ENCODE data around the gene USHBP1. TPM values are rescaled to one million over a fixed set of nuclear protein-coding genes. Genes with fewer than 3 reads are reported as not detected.

Gene USHBP1
- polyA plus RNA-seq, 1 experiment: not detected

- CTCF ChIA-PET: no interaction called here
- POLR2A ChIA-PET: interaction anchor here (0.6 to 0.7 kb wide), 2 partner anchors 53 to 494 kb away, joined by 3 read pairs; no protein-coding TSS in a partner anchor
- H3K27me3 ChIP-seq (ENCODE audit: control insufficient read depth, insufficient read depth, low read length): no peaks in the 10 kb centered on the region
- TF ChIP-seq CTCF (IDR thresholded peaks at IDR 0.05; ENCODE audit: low read depth, low read length): no peak
- no peaks in the 10 kb centered on the region for H3K9me3 ChIP-seq (ENCODE audit: control insufficient read depth, insufficient read depth, low read length)
- DNase-seq (ENCODE audit: low read depth, low spot score): no peak
- H3K4me3 ChIP-seq (ENCODE audit: low read depth, low read length): no peak overlapping the region
- no peak overlapping the region for H3K27ac ChIP-seq (ENCODE audit: low read depth, low read length)
Measured at GRCh38 chr19:17268754-17269153, 4.2 kb upstream of the USHBP1 start.

- ChIA-PET POLR2A (interaction anchor here (0.7 to 1.3 kb wide), 5 partner anchors 10 to 178 kb away, joined by 3 to 4 read pairs (median 3); partner anchors contain the start of genes OCEL1 and USE1), CTCF (interaction anchor here (0.8 to 1.1 kb wide), 2 partner anchors 15 to 26 kb away, joined by 3 read pairs; no protein-coding TSS in a partner anchor)
- peak within 1 kb of the TSS; percentile 52 for H3K27ac ChIP-seq (ENCODE audit: low read depth, low read length)
- H3K9me3 ChIP-seq (ENCODE audit: control insufficient read depth, insufficient read depth, low read length): no peaks in the 10 kb centered on the region
- H3K4me3 ChIP-seq (ENCODE audit: low read depth, low read length): peak within 1 kb of the TSS; percentile 96
- no peaks in the 10 kb centered on the region for H3K27me3 ChIP-seq (ENCODE audit: control insufficient read depth, insufficient read depth, low read length)
- peak; percentile 99 for DNase-seq (ENCODE audit: low read depth, low spot score)
- no peak for TF ChIP-seq CTCF (IDR thresholded peaks at IDR 0.05; ENCODE audit: low read depth, low read length)
Measured at GRCh38 chr19:17266975-17267788, 2.6 kb upstream of the USHBP1 start, which contains the start of gene BABAM1. Gene BABAM1 (plus strand): TSS chr19:17267443. CDS start chr19:17268807, 1,364 bp downstream.

- H3K27ac ChIP-seq (ENCODE audit: low read depth, low read length): no peak overlapping the region
- no peak overlapping the region for H3K4me3 ChIP-seq (ENCODE audit: low read depth, low read length)
- no peak for TF ChIP-seq CTCF (IDR thresholded peaks at IDR 0.05; ENCODE audit: low read depth, low read length)
- no peaks in the 10 kb centered on the region for H3K27me3 ChIP-seq (ENCODE audit: control insufficient read depth, insufficient read depth, low read length)
- CTCF ChIA-PET: interaction anchor here (0.8 to 1.1 kb wide), 2 partner anchors 16 to 26 kb away, joined by 3 read pairs; no protein-coding TSS in a partner anchor
- H3K9me3 ChIP-seq (ENCODE audit: control insufficient read depth, insufficient read depth, low read length): no peaks in the 10 kb centered on the region
- no peak for DNase-seq (ENCODE audit: low read depth, low spot score)
- POLR2A ChIA-PET: interaction anchor here (0.8 to 1.3 kb wide), 4 partner anchors 11 to 52 kb away, joined by 3 to 4 read pairs (median 3); partner anchors contain the start of genes OCEL1 and USE1
Measured at GRCh38 chr19:17266589-17266974, 2.0 kb upstream of the USHBP1 start.

- Histone ChIP-seq H3K27me3 (ENCODE audit: control insufficient read depth, insufficient read depth, low read length) (no peaks in the 10 kb centered on the region), H3K9me3 (ENCODE audit: control insufficient read depth, insufficient read depth, low read length) (no peaks in the 10 kb centered on the region), H3K4me3 (ENCODE audit: low read depth, low read length) (no peak overlapping the region), H3K27ac (ENCODE audit: low read depth, low read length) (no peak overlapping the region)
- CTCF ChIA-PET: no interaction called here
- POLR2A ChIA-PET: no interaction called here
- DNase-seq (ENCODE audit: low read depth, low spot score): no peak
- no peak for TF ChIP-seq CTCF (IDR thresholded peaks at IDR 0.05; ENCODE audit: low read depth, low read length)
Measured at GRCh38 chr19:17266026-17266425, 1.5 kb upstream of the USHBP1 start.
